Adrenal gland (tissue), 5 donors: ENCODE data around the gene CACNA1A.

Source experiments
- POLR2A ChIP-seq, 2 donors: fragments of 450-650 bp; IDR thresholded peaks; one replicate each; pipeline ENCODE4 v1.6.1; 2017; ENCODE audit warnings: antibody characterized with exemption in 2 of 2, mild to moderate bottlenecking in 2 of 2, moderate library complexity in 1 of 2
- TF ChIP-seq, protein P1 (sequence below), 6 experiments: fragments of 450-650 bp in 4 of 6; fragments of 200-600 bp in 2 of 6; sonication (generic) in 1 of 6; IDR thresholded peaks; 1 replicate in 5 of 6; 2 replicates in 1 of 6; pipeline versions ENCODE4 v1.5.1 to v1.8.0; 2016 to 2021; ENCODE audit warnings: antibody characterized with exemption in 6 of 6, mild to moderate bottlenecking in 2 of 6, moderate library complexity in 1 of 6
- donor health status: DM: no; HTN: no; CAD: no.

DNA sequence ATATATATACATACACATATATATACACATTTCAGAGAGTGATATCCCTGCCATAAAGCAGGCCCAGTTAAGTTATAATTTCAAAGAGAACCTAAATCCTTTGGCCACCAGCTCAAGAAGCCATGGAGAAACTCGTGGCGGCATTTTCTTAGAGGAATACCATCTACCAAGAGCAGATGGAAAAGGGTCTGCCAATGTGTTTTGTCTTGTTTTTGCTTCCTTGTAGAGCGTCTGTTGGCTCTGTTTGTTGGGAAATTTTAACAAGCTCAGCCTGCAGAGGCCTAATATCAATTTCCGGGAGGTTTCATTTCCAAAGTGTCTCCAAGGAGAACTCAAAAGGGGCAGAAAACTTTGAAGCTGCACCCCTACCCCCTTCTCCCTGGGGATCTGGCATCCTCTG is 215.5 kb downstream of the CACNA1A start:
- TF ChIP-seq, protein P1, sequence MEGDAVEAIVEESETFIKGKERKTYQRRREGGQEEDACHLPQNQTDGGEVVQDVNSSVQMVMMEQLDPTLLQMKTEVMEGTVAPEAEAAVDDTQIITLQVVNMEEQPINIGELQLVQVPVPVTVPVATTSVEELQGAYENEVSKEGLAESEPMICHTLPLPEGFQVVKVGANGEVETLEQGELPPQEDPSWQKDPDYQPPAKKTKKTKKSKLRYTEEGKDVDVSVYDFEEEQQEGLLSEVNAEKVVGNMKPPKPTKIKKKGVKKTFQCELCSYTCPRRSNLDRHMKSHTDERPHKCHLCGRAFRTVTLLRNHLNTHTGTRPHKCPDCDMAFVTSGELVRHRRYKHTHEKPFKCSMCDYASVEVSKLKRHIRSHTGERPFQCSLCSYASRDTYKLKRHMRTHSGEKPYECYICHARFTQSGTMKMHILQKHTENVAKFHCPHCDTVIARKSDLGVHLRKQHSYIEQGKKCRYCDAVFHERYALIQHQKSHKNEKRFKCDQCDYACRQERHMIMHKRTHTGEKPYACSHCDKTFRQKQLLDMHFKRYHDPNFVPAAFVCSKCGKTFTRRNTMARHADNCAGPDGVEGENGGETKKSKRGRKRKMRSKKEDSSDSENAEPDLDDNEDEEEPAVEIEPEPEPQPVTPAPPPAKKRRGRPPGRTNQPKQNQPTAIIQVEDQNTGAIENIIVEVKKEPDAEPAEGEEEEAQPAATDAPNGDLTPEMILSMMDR (IDR thresholded peaks at IDR 0.05) = no peak
- TF ChIP-seq POLR2A (IDR thresholded peaks at IDR 0.05) = no peak
